Mesothelial cell of epicardium (in vitro differentiated cells): ENCODE data around the gene SPOCD1. TPM values are rescaled to one million over a fixed set of nuclear protein-coding genes. Genes with fewer than 3 reads are reported as not detected.

ENCODE experiments used
- DNase-seq, 2 experiments: peaks; one replicate each; pipeline ENCODE4 v3.0.0; 2021; ENCODE audit warnings: low spot score in 2 of 2; ENCODE audit not compliant: unreplicated experiment in 2 of 2
- H3K27ac Mint-ChIP-seq: 2 replicates; pipeline ENCODE4 v1.8.0; 2021; ENCODE audit warnings: mixed read lengths
- H3K27me3 Mint-ChIP-seq: 2 replicates; pipeline ENCODE4 v1.8.0; 2021; ENCODE audit warnings: low read depth, mixed read lengths
- H3K36me3 Mint-ChIP-seq: 2 replicates; pipeline ENCODE4 v1.8.0; 2021; ENCODE audit warnings: mixed read lengths
- H3K4me1 Mint-ChIP-seq: 2 replicates; pipeline ENCODE4 v1.8.0; 2021; ENCODE audit warnings: mixed read lengths
- H3K4me3 Mint-ChIP-seq: 2 replicates; pipeline ENCODE4 v1.8.0; 2021; ENCODE audit warnings: mild to moderate bottlenecking, moderate library complexity, mixed read lengths
- H3K9me3 Mint-ChIP-seq: 2 replicates; pipeline ENCODE4 v1.8.0; 2021; ENCODE audit warnings: mixed read lengths
- total RNA-seq: library from RNA; stranded (reverse); gene quantifications from 3 replicates; pipeline ENCODE4 v1.2.1, GENCODE V29; 2021
- TF ChIP-seq, protein P1 (sequence below): fragments of 200-600 bp; sonication (generic); IDR thresholded peaks from one replicate; pipeline ENCODE4 v1.5.0; 2021; ENCODE audit warnings: antibody characterized with exemption; ENCODE audit not compliant: unreplicated experiment

SPOCD1 gene
- total RNA-seq, 1 donor from 2014 or later, result 1.3 TPM

GRCh38 chr1:31788138-31788824 is 27.5 kb downstream of the SPOCD1 start:
- no peaks in the 10 kb centered on the region for H3K9me3 Mint-ChIP-seq
- H3K27ac Mint-ChIP-seq, result peak overlapping the region; percentile 81
- peak; percentile 86 to 95 for DNase-seq
- peaks cover 12% of the 10 kb centered on the region for H3K4me1 Mint-ChIP-seq
- H3K27me3 Mint-ChIP-seq, result peaks cover 3% of the 10 kb centered on the region
- TF ChIP-seq, protein P1, sequence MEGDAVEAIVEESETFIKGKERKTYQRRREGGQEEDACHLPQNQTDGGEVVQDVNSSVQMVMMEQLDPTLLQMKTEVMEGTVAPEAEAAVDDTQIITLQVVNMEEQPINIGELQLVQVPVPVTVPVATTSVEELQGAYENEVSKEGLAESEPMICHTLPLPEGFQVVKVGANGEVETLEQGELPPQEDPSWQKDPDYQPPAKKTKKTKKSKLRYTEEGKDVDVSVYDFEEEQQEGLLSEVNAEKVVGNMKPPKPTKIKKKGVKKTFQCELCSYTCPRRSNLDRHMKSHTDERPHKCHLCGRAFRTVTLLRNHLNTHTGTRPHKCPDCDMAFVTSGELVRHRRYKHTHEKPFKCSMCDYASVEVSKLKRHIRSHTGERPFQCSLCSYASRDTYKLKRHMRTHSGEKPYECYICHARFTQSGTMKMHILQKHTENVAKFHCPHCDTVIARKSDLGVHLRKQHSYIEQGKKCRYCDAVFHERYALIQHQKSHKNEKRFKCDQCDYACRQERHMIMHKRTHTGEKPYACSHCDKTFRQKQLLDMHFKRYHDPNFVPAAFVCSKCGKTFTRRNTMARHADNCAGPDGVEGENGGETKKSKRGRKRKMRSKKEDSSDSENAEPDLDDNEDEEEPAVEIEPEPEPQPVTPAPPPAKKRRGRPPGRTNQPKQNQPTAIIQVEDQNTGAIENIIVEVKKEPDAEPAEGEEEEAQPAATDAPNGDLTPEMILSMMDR, result no peak
- H3K4me3 Mint-ChIP-seq, result peak overlapping the region; percentile 78
- H3K36me3 Mint-ChIP-seq, result no peaks in the 10 kb centered on the region

GRCh38 chr1:31787786-31788137 is 28.1 kb downstream of the SPOCD1 start:
- peaks cover 16% of the 10 kb centered on the region for H3K4me1 Mint-ChIP-seq
- peak overlapping the region; percentile 70 for H3K27ac Mint-ChIP-seq

DNA sequence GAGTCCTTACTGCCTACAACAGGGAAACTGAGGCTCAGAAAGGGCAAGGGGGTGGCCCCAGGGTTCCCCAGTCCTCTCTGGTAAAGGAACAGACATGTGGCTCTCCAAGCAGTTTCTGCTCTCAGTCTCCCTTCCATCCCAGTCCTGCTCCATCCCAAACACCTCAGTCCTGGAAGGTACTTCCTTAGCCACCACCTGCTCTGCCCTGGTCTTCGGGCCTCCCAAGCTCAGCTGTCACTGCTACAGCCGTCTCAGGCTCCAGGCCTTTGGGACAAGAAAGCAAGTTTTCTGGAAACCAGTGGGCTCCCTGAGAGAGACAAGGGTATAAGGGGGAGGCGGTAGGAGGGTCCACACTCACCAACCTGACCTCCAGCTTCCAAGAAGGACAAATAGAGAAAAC is 28.6 kb downstream of the SPOCD1 start:
- H3K36me3 Mint-ChIP-seq, result no peaks in the 10 kb centered on the region
- H3K4me1 Mint-ChIP-seq, result peaks cover 21% of the 10 kb centered on the region
- TF ChIP-seq, protein P1, result no peak
- H3K27me3 Mint-ChIP-seq, result peaks cover 3% of the 10 kb centered on the region
- H3K27ac Mint-ChIP-seq, result no peak overlapping the region
- peak overlapping the region; percentile 78 for H3K4me3 Mint-ChIP-seq
- DNase-seq, result no peak
- H3K9me3 Mint-ChIP-seq, result no peaks in the 10 kb centered on the region

More at GRCh38 chr1:31787786-31788137, 28.1 kb downstream of the SPOCD1 start:
- H3K36me3 Mint-ChIP-seq, result no peaks in the 10 kb centered on the region
- TF ChIP-seq, protein P1, result no peak
- DNase-seq, result no peak
- H3K27me3 Mint-ChIP-seq, result peaks cover 3% of the 10 kb centered on the region
- peak overlapping the region; percentile 78 for H3K4me3 Mint-ChIP-seq
- no peaks in the 10 kb centered on the region for H3K9me3 Mint-ChIP-seq

- Mint-ChIP-seq H3K27ac (no peak overlapping the region), H3K27me3 (peaks cover 3% of the 10 kb centered on the region), H3K4me3 (no peak overlapping the region), H3K36me3 (no peaks in the 10 kb centered on the region), H3K9me3 (no peaks in the 10 kb centered on the region), H3K4me1 (peaks cover 26% of the 10 kb centered on the region)
- TF ChIP-seq, protein P1, result no peak
- no peak for DNase-seq
These were observed 29.3 kb downstream of the SPOCD1 start for GRCh38 chr1:31786366-31787060.

DNA sequence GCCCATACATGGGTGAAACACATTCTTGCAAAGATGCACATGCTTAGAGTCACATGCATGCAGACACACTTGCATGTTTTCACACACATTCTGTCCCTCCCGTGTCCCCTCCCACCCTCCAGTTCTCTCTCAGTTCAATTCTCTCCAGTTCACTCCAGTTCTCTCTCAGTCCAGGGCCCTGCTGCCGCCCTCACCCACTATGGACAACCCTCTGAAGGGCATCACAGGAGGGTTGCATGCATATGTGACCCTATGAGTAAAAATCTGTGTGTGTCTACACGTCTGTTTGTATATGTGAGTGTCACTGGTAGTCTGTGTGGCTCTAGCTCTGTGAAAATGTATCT is 29.9 kb downstream of the SPOCD1 start:
- Mint-ChIP-seq H3K27me3 (no peaks in the 10 kb centered on the region), H3K4me3 (no peak overlapping the region), H3K4me1 (peaks cover 31% of the 10 kb centered on the region), H3K27ac (no peak overlapping the region), H3K36me3 (no peaks in the 10 kb centered on the region), H3K9me3 (no peaks in the 10 kb centered on the region)
- DNase-seq, result no peak
- TF ChIP-seq, protein P1, result no peak
